T47D (cell line): Measurements from ENCODE around the gene DIAPH1.
"Not testable (repeated sequence)": the region's sequence is repeated elsewhere in the genome, so short reads cannot be mapped to it uniquely, and the experiment has no call there.

ENCODE experiments used
- DNase-seq, 2 experiments: peaks; one replicate each; pipeline versions ENCODE4 v3.0.0 to v3.0.0-alpha.2; 2011 to 2012; ENCODE audit warnings: low read depth in 1 of 2, low spot score in 1 of 2
- JUND ChIP-seq: IDR thresholded peaks from 2 replicates; pipeline ENCODE4 v1.6.1; 2012; ENCODE audit warnings: low read depth
- in situ Hi-C: cut with HindIII; loops from 2 replicates; pipeline ENCODE4 v1.10.0; 2016; ENCODE audit warnings: low sequenced_read_pairs, low pct_unique_long_range_greater_than_20kb

DIAPH1 gene

GRCh38 chr5:141617682-141618029 is 1.1 kb downstream of the DIAPH1 start:
- in situ Hi-C loops = no loop called here
- DNase-seq = peak in 1 of 2 experiments; percentile 34
- TF ChIP-seq JUND = no peak

DNA sequence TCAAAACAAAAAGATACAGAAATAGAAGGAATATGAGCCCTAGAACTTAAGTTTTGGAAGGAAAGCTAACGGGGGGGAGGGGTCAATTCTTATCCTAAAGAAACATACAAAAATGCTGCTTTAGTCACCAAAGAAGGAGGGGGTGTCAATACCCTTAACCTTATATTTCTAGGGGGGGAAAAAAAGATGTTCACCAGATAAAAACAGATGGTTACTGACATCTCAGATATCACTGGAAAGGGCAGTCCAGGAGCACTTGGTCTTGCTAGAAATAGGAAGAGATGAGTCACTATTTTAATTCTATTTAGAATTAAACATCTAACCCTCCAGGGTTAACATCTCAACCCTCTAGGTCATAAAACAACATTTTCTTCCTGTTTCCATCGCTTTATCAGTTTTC is 1.7 kb downstream of the DIAPH1 start:
- TF ChIP-seq JUND = no peak
- in situ Hi-C loops = no loop called here
- no peak for DNase-seq

DNA sequence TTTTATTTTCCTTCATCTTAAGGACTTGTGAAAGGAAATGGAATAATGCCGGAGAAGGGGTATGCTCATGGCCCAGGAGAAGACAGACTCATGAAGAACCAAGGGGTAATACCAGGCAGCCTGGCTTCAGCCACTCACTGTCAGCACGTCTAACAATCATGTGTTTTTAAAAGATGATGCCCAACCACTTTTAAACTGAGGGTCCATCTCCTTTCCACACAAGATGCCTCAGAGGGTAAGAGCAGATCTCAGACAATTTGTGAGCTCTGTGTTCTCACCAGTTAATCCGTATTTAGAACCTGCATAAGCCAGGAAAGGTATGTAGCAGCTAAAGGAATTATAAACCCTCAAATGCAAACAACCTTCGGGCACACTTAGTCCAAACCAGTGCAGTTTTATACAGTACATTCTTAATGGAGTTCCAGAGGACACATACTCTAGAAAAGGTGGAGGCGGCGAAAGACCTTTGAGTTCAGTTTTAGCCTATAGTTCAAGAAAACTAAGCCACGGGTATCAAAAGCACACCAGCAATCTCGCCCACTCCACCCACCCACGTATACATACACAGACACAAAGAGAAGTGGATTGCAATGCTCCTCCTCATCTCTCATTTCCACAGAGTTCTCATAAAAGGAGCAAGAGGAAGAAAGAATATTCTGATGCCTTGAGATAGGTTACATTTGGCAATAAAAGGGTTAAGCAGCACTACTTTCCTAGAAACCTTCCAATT is 2.6 kb downstream of the DIAPH1 start:
- in situ Hi-C loops = no loop called here
- no peak for DNase-seq
- TF ChIP-seq JUND = no peak

DNA sequence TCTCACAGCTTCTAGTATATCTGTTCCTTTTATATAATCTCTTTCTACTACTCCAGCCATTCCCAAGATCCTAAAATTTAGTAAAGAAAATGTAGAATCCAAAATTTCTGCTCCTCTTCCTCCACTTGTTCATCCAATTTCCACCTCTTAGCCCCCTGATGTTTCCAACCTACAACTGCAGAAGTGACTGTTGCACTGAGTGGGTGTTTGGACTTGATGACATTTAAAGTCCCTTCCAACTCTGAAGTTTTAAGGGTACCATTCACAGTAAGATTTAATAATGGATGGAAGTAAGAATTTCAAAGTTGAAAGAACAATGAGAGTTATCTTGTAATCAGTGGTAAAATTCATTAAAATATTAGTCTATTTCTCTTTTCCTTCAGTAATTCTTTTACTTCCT is 5.5 kb downstream of the DIAPH1 start:
- in situ Hi-C loops = no loop called here
- no peak for TF ChIP-seq JUND

DNA sequence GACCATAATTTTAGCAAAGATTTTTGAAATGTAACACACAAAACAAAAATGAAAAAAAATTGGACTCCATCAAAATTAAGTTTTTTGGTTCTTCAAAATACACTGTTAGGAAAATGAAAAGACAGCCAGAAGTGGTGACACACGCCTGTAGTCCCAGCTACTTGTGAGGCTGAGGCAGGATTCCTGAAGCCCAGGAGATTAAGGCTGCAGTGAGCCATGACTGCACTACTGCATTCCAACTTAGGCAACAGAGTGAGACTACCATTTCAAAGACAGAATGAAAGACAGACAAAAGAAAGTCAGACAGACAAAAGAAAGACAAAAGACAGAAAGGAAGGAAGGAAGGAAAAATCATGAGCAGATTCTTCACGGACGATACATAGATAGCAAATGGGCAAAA is 7.5 kb downstream of the DIAPH1 start:
- TF ChIP-seq JUND = no peak
- in situ Hi-C loops = no loop called here
- no peak for DNase-seq

More for the DNA sequence above, 5.5 kb downstream of the DIAPH1 start:
- no peak for DNase-seq

DNA sequence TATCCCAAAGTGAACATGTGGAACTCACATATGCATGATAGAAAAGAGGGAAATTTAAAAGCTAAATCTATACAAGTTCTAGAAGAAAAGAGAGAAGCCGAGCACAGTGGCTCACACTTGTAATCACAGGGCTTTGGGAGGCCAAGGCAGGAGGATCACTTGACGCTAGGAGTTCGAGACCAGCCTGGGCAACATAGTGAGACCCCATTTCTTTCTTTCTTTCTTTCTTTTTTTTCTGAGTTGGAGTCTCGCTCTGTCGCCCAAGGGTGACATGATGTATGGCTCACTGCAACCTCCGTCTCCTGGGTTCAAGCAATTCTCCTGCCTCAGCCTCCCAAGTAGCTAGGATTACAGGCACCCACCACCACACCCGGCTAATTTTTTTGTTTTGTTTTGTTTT is 8.9 kb downstream of the DIAPH1 start:
- in situ Hi-C loops, DNase-seq: not testable (repeated sequence)

DNA sequence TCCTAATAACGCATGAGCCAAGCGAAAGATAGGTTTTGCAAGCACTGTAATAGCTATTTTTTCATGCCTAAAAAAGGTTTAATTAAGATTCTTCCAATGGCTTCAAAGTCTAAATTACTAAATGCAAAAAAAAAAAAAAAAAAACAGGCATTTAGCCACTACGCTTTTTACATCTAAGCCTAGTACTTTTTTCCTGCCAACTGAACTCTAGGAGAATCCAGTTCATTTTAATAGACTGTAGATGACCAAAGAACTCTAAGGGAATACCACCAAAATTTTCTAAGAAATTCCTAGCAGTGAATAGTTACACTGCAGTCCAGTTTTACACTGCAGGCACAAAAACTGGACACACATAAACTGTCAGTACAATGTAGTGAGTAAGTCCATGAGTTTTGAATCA is 9.8 kb downstream of the DIAPH1 start:
- in situ Hi-C loops = no loop called here
- TF ChIP-seq JUND = no peak
- DNase-seq = no peak

- no peak for TF ChIP-seq JUND
- in situ Hi-C loops = no loop called here
Observed at GRCh38 chr5:141608557-141608956, 10.2 kb downstream of the DIAPH1 start.

GRCh38 chr5:141608046-141608445 is 10.8 kb downstream of the DIAPH1 start:
- no peak for TF ChIP-seq JUND
- no peak for DNase-seq
- in situ Hi-C loops = no loop called here

More at GRCh38 chr5:141608557-141608956, 10.2 kb downstream of the DIAPH1 start:
- DNase-seq = no peak

- no peak for TF ChIP-seq JUND
- DNase-seq = no peak
- in situ Hi-C loops = no loop called here
Observed at GRCh38 chr5:141605523-141606277, 13.1 kb downstream of the DIAPH1 start.

DNA sequence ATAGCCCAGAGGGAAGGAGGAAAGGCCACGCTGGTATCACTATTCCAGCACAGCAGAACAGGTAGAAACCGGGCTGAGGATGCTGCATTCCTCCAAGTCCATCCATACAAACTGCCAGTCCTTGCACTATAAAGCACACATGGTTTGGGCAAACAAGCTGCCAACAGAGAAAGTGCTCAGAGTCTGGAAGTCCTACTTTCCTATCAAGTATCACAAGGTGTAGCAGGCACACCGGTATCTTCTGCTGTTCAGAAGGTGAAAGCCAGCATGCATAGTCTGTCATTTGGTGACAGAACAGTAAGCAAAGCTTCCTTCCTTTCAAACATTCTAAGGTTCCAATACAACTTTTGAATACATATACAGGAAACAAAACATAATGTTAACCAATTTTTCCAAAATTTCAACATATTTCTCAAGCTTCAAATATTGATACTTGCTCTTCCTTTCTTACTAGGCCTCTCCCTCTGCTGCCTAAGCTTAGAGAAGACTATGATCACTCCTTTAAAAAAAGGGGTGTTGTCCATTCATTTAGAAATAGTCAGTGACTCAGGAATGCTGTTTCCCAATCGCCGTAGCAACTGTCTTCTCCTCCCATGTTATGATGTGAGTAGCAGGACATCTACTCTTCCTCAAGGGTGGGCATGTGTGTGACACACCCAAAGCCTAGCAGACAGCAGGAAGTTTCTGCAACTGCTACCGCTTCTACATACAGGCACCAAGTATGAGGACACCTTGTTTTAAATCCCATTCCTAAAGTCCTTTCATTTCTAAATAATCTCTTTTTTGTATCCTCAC is 14.7 kb downstream of the DIAPH1 start:
- in situ Hi-C loops = no loop called here
- peak in 1 of 2 experiments; percentile 39 for DNase-seq
- TF ChIP-seq JUND = no peak

- DNase-seq = no peak
- TF ChIP-seq JUND = no peak
- in situ Hi-C loops = no loop called here
Observed at GRCh38 chr5:141602606-141603005, 16.2 kb downstream of the DIAPH1 start.
